HepG2 (cell line): ENCODE results near the gene CYP27B1.
A peak's percentile ranks its signal among the peaks of the same experiment; 100 is the strongest.

Source experiments
- EP300 ChIP-seq, 3 experiments: sonication (generic) in 1 of 3; formaldehyde crosslinking in 1 of 3; IDR thresholded peaks; 2 replicates each; pipeline versions ENCODE4 v1.5.1 to v1.6.1; 2011 to 2020; ENCODE audit warnings: low read depth in 2 of 3, low read length in 2 of 3, borderline replicate concordance in 1 of 3, improper control_type of control experiment in 1 of 3, mild to moderate bottlenecking in 1 of 3, missing genetic modification reagents in 1 of 3, moderate library complexity in 1 of 3
- NPAS2 ChIP-seq: sonication (generic); formaldehyde crosslinking; IDR thresholded peaks from 2 replicates; pipeline ENCODE4 v1.8.0; 2022; ENCODE audit warnings: mild to moderate bottlenecking, missing genetic modification reagents, borderline replicate concordance
- SATB2 ChIP-seq: sonication (generic); formaldehyde crosslinking; IDR thresholded peaks from 2 replicates; pipeline ENCODE4 v1.5.0; 2020; ENCODE audit warnings: missing genetic modification reagents
- ZNF776 ChIP-seq: sonication (generic); formaldehyde crosslinking; IDR thresholded peaks from 2 replicates; pipeline ENCODE4 v1.4.0; 2020; ENCODE audit warnings: mild to moderate bottlenecking, missing genetic modification reagents

DNA sequence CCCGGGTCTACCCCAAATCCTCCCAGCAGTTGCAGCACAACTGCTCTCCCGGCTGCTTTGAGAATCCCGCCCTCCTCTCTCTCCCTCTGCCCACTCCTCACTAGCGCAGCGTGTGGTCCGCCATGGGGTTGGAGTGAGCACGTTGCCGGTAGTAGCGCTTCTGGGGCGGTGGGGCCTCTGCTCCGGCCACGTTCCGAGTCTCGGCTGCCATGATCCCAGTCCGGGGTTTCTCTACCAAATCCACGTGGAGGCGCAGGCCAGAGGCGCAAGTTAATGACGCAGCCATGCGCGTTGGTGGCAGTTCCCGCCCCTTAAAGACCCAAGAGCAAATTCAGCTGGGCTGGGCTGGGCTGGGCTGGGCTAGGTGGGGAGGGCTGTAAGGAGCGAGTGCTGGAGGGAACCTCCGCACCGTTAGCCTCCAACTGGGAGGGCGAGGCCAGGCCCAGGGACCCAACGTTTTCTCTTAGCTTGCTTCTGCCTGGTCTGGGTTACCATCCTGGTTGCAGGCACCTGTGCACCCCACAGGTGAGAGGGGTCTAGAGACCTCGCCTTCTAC lies 5.1 kb upstream of the CYP27B1 start, which contains the start of gene METTL1:
- TF ChIP-seq NPAS2 (CRISPR knock-in tag) (no peak), ZNF776 (peak; percentile 25; the same call in 1 of the 2 replicates), SATB2 (CRISPR knock-in tag) (no peak), EP300 (IDR thresholded peaks at IDR 0.05; ENCODE audit: low read depth in 2 of 2, low read length in 2 of 2) (peak; percentile 36 to 45; a peak in 2 of 4 replicates), EP300 (CRISPR knock-in tag; IDR thresholded peaks at IDR 0.05; ENCODE audit: borderline replicate concordance) (no peak; the same call in 1 of the 2 replicates)
